Neural cell (in vitro differentiated cells): ENCODE measurements around the gene UPF3A.

Source experiments
- EP300 ChIP-seq: fragments of 450-650 bp; conservative IDR thresholded peaks from 2 replicates; pipeline ENCODE4 v1.6.1; 2014; ENCODE audit warnings: antibody characterized with exemption, mild to moderate bottlenecking, moderate library complexity; ENCODE audit not compliant: poor library complexity, severe bottlenecking
- EZH2 ChIP-seq: fragments of 200-600, 300-800 bp; shearing (Covaris generic), sonication (generic); IDR thresholded peaks from 2 replicates; pipeline ENCODE4 v1.6.1; 2014; ENCODE audit warnings: antibody characterized with exemption, low read length, borderline replicate concordance, mild to moderate bottlenecking; ENCODE audit not compliant: insufficient read depth, poor library complexity, severe bottlenecking
- POLR2AphosphoS5 ChIP-seq: IDR thresholded peaks from 2 replicates; pipeline ENCODE4 v1.6.1; 2012
- RAD21 ChIP-seq: fragments of 450-650 bp; conservative IDR thresholded peaks from 2 replicates; pipeline ENCODE4 v1.6.1; 2014; ENCODE audit warnings: antibody characterized with exemption, mild to moderate bottlenecking, moderate library complexity
- TF ChIP-seq, protein P1 (sequence below): fragments of 450-650 bp; IDR thresholded peaks from 2 replicates; pipeline ENCODE4 v1.5.1; 2014; ENCODE audit warnings: antibody characterized with exemption, mild to moderate bottlenecking, moderate library complexity; ENCODE audit not compliant: poor library complexity, severe bottlenecking

DNA sequence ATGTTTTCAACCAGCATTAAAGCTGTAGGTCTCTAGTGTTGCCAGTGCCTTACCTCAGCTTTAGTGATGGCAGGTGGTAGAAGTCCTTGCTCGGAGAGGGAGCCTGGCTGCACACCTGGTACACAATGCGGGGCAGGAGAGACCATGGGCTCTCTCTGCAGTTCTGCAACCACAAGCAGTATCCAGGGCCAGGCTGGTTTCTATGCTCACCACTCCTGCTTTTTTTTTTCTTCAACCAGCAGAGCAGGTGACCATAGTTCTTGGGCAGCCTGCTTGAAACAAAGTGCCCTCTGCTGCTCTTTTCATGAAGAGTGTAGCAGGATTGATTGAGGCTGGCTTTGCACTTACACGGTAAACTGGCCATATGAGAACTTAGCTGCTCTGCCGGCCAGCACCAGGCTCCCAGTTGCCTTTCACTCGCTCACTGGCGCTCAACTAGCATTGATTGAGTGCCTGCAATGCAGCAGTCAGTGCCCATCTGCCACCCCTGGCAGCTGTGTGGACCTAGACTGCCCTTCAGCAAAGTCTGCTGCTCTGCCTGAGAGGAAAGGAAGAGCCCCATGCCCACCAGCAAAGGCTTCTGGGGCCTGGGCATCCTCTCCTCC, 28.5 kb downstream of the UPF3A start:
- TF ChIP-seq, protein P1, sequence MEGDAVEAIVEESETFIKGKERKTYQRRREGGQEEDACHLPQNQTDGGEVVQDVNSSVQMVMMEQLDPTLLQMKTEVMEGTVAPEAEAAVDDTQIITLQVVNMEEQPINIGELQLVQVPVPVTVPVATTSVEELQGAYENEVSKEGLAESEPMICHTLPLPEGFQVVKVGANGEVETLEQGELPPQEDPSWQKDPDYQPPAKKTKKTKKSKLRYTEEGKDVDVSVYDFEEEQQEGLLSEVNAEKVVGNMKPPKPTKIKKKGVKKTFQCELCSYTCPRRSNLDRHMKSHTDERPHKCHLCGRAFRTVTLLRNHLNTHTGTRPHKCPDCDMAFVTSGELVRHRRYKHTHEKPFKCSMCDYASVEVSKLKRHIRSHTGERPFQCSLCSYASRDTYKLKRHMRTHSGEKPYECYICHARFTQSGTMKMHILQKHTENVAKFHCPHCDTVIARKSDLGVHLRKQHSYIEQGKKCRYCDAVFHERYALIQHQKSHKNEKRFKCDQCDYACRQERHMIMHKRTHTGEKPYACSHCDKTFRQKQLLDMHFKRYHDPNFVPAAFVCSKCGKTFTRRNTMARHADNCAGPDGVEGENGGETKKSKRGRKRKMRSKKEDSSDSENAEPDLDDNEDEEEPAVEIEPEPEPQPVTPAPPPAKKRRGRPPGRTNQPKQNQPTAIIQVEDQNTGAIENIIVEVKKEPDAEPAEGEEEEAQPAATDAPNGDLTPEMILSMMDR: no peak
- TF ChIP-seq POLR2AphosphoS5: no peak
- no peak for TF ChIP-seq EZH2
- no peak for TF ChIP-seq EP300
- TF ChIP-seq RAD21: no peak
